Endothelial cell (in vitro differentiated cells): ENCODE data around the gene ARMC7. TPM values are rescaled to one million over a fixed set of nuclear protein-coding genes. Genes with fewer than 3 reads are reported as not detected.

Source experiments
- DNase-seq: peaks from one replicate; pipeline ENCODE4 v3.0.0; 2021; ENCODE audit warnings: low spot score
- H3K27ac Mint-ChIP-seq: one replicate; pipeline ENCODE4 v1.8.0; 2021; ENCODE audit warnings: mixed read lengths, inconsistent platforms; ENCODE audit not compliant: unreplicated experiment
- H3K27me3 Mint-ChIP-seq: one replicate; pipeline ENCODE4 v1.8.0; 2021; ENCODE audit warnings: mild to moderate bottlenecking, moderate library complexity, mixed read lengths, inconsistent platforms; ENCODE audit not compliant: unreplicated experiment
- H3K36me3 Mint-ChIP-seq: one replicate; pipeline ENCODE4 v1.8.0; 2021; ENCODE audit warnings: mild to moderate bottlenecking, low read depth, mixed read lengths, inconsistent platforms; ENCODE audit not compliant: unreplicated experiment
- H3K4me1 Mint-ChIP-seq: one replicate; pipeline ENCODE4 v1.8.0; 2021; ENCODE audit warnings: mild to moderate bottlenecking, mixed read lengths, inconsistent platforms; ENCODE audit not compliant: unreplicated experiment
- H3K4me3 Mint-ChIP-seq: one replicate; pipeline ENCODE4 v1.8.0; 2021; ENCODE audit warnings: mild to moderate bottlenecking, mixed read lengths, inconsistent platforms; ENCODE audit not compliant: unreplicated experiment
- H3K9me3 Mint-ChIP-seq: one replicate; pipeline ENCODE4 v1.8.0; 2021; ENCODE audit warnings: mixed read lengths, inconsistent platforms; ENCODE audit not compliant: unreplicated experiment
- CTCF ChIP-seq: fragments of 200-600 bp; sonication (generic); IDR thresholded peaks from one replicate; pipeline ENCODE4 v1.5.0; 2021; ENCODE audit warnings: antibody characterized with exemption; ENCODE audit not compliant: unreplicated experiment
- total RNA-seq: library from RNA; stranded (reverse); fragmentation: NEBNext Ultra II Directional; extraction: Animal tissue kit (Norgen Biotek cat#: 25700); gene quantifications from one replicate; pipeline ENCODE4 v1.2.1, GENCODE V29; 2021; ENCODE audit not compliant: unreplicated experiment

Gene ARMC7
- total RNA-seq, 1 donor from 2014 or later, result 43.4 TPM

- Mint-ChIP-seq H3K4me3 (no peak overlapping the region), H3K4me1 (no peaks in the 10 kb centered on the region), H3K27me3 (no peaks in the 10 kb centered on the region), H3K36me3 (peaks cover 19% of the 10 kb centered on the region), H3K9me3 (no peaks in the 10 kb centered on the region), H3K27ac (no peak overlapping the region)
- no peak for DNase-seq
- no peak for TF ChIP-seq CTCF
Measured at GRCh38 chr17:75142236-75142971, 32.6 kb downstream of the ARMC7 start.

GRCh38 chr17:75144816-75145512 is 35.2 kb downstream of the ARMC7 start:
- no peak for TF ChIP-seq CTCF
- peaks cover 28% of the 10 kb centered on the region for H3K36me3 Mint-ChIP-seq

GRCh38 chr17:75146592-75146991 is 36.8 kb downstream of the ARMC7 start:
- DNase-seq, result no peak
- Mint-ChIP-seq H3K36me3 (peaks cover 24% of the 10 kb centered on the region), H3K27me3 (peaks cover 2% of the 10 kb centered on the region), H3K27ac (no peak overlapping the region), H3K4me3 (no peak overlapping the region), H3K9me3 (no peaks in the 10 kb centered on the region), H3K4me1 (peaks cover 4% of the 10 kb centered on the region)
- no peak for TF ChIP-seq CTCF

More at GRCh38 chr17:75144816-75145512, 35.2 kb downstream of the ARMC7 start:
- Mint-ChIP-seq H3K27me3 (peaks cover 2% of the 10 kb centered on the region), H3K4me3 (no peak overlapping the region), H3K9me3 (no peaks in the 10 kb centered on the region), H3K27ac (no peak overlapping the region), H3K4me1 (peaks cover 3% of the 10 kb centered on the region)
- no peak for DNase-seq

- H3K27ac Mint-ChIP-seq, result no peak overlapping the region
- DNase-seq, result no peak
- TF ChIP-seq CTCF, result no peak
- no peak overlapping the region for H3K4me3 Mint-ChIP-seq
- peaks cover 5% of the 10 kb centered on the region for H3K27me3 Mint-ChIP-seq
- H3K4me1 Mint-ChIP-seq, result peaks cover 13% of the 10 kb centered on the region
- no peaks in the 10 kb centered on the region for H3K9me3 Mint-ChIP-seq
- H3K36me3 Mint-ChIP-seq, result peaks cover 24% of the 10 kb centered on the region
Measured at GRCh38 chr17:75147878-75148546, 38.2 kb downstream of the ARMC7 start.
